H9 (cell line): ENCODE measurements around the gene CDC42. TPM values are rescaled to one million over a fixed set of nuclear protein-coding genes. Genes with fewer than 3 reads are reported as not detected.

Experiments
- DNase-seq: peaks from one replicate; pipeline ENCODE4 v3.0.0-alpha.2; 2017
- H2AFZ ChIP-seq: one replicate; pipeline ENCODE4 v1.6.1; 2013; ENCODE audit warnings: mild to moderate bottlenecking, low read length, control low read depth, moderate library complexity
- H2AK5ac ChIP-seq: 2 replicates; pipeline ENCODE4 v1.6.1; 2013; ENCODE audit warnings: low read length, control low read depth, mixed read lengths; ENCODE audit not compliant: insufficient read length
- H2BK120ac ChIP-seq: one replicate; pipeline ENCODE4 v1.6.1; 2013; ENCODE audit warnings: low read depth, mild to moderate bottlenecking, low read length, control low read depth, inconsistent platforms; ENCODE audit not compliant: poor library complexity, severe bottlenecking
- H2BK12ac ChIP-seq: 2 replicates; pipeline ENCODE4 v1.6.1; 2013; ENCODE audit warnings: low read length, control low read depth, mixed read lengths, low read depth; ENCODE audit not compliant: insufficient read length
- H2BK15ac ChIP-seq: 2 replicates; pipeline ENCODE4 v1.6.1; 2013; ENCODE audit warnings: low read depth, low read length, control low read depth
- H2BK20ac ChIP-seq: one replicate; pipeline ENCODE4 v1.6.1; 2013; ENCODE audit warnings: low read depth, mild to moderate bottlenecking, low read length, control low read depth, inconsistent platforms; ENCODE audit not compliant: poor library complexity, severe bottlenecking
- H2BK5ac ChIP-seq: 2 replicates; pipeline ENCODE4 v1.6.1; 2013; ENCODE audit warnings: low read length, control low read depth, mixed read lengths; ENCODE audit not compliant: insufficient read length
- H3K14ac ChIP-seq: 2 replicates; pipeline ENCODE4 v1.6.1; 2013; ENCODE audit warnings: low read length, control low read depth; ENCODE audit not compliant: insufficient read depth
- H3K18ac ChIP-seq: 2 replicates; pipeline ENCODE4 v1.6.1; 2013; ENCODE audit warnings: low read depth, mild to moderate bottlenecking, mixed read lengths, low read length, control low read depth; ENCODE audit not compliant: insufficient read length
- H3K23ac ChIP-seq: 2 replicates; pipeline ENCODE4 v1.6.1; 2013; ENCODE audit warnings: low read length, control low read depth, mixed read lengths, low read depth; ENCODE audit not compliant: insufficient read length
- H3K23me2 ChIP-seq: 2 replicates; pipeline ENCODE4 v1.6.1; 2013; ENCODE audit warnings: low read depth, mild to moderate bottlenecking, mixed read lengths, low read length, control low read depth; ENCODE audit not compliant: insufficient read length, poor library complexity, severe bottlenecking
- H3K27ac ChIP-seq: 2 replicates; pipeline ENCODE4 v1.5.1; 2013; ENCODE audit warnings: low read length, control low read depth, mixed read lengths, low read depth; ENCODE audit not compliant: insufficient read length
- H3K27me3 ChIP-seq: 2 replicates; pipeline ENCODE4 v1.6.1; 2013; ENCODE audit warnings: low read length, control low read depth, inconsistent platforms; ENCODE audit not compliant: insufficient read depth
- H3K4ac ChIP-seq: 2 replicates; pipeline ENCODE4 v1.6.1; 2013; ENCODE audit warnings: low read depth, mild to moderate bottlenecking, control low read depth, inconsistent platforms, low read length, moderate library complexity
- H3K4me1 ChIP-seq: 2 replicates; pipeline ENCODE4 v1.6.1; 2013; ENCODE audit warnings: low read length, control low read depth, inconsistent platforms; ENCODE audit not compliant: insufficient read depth
- H3K4me2 ChIP-seq: 2 replicates; pipeline ENCODE4 v1.6.1; 2013; ENCODE audit warnings: low read length, control low read depth, mixed read lengths; ENCODE audit not compliant: insufficient read length, insufficient read depth
- H3K56ac ChIP-seq: 2 replicates; pipeline ENCODE4 v1.6.1; 2013; ENCODE audit warnings: low read depth, mild to moderate bottlenecking, mixed read lengths, low read length, control low read depth; ENCODE audit not compliant: insufficient read length
- H3K79me1 ChIP-seq: 2 replicates; pipeline ENCODE4 v1.6.1; 2013; ENCODE audit warnings: low read depth, mild to moderate bottlenecking, moderate library complexity, low read length, control low read depth, inconsistent platforms; ENCODE audit not compliant: insufficient read depth, poor library complexity, severe bottlenecking
- H3K79me2 ChIP-seq: 2 replicates; pipeline ENCODE4 v1.6.1; 2013; ENCODE audit warnings: low read length, control low read depth, inconsistent platforms; ENCODE audit not compliant: insufficient read depth
- H3K9ac ChIP-seq: 2 replicates; pipeline ENCODE4 v1.6.1; 2013; ENCODE audit warnings: low read length, control low read depth, mixed read lengths; ENCODE audit not compliant: insufficient read length; ENCODE audit errors: extremely low read depth
- H3K9me3 ChIP-seq: one replicate; pipeline ENCODE4 v1.6.1; 2013; ENCODE audit warnings: low read depth, low read length, inconsistent platforms; ENCODE audit not compliant: control insufficient read depth
- H3T11ph ChIP-seq: one replicate; pipeline ENCODE4 v1.6.1; 2013; ENCODE audit warnings: mild to moderate bottlenecking, low read length, control low read depth, inconsistent platforms
- H4K20me1 ChIP-seq: one replicate; pipeline ENCODE4 v1.6.1; 2013; ENCODE audit not compliant: control insufficient read depth, insufficient read length, insufficient read depth
- H4K5ac ChIP-seq: 2 replicates; pipeline ENCODE4 v1.6.1; 2013; ENCODE audit warnings: low read depth, mild to moderate bottlenecking, mixed read lengths, low read length, control low read depth; ENCODE audit not compliant: insufficient read length
- H4K8ac ChIP-seq: replicated peaks from 2 replicates; pipeline ENCODE4 v1.6.1; 2013; ENCODE audit warnings: low read length, control low read depth, mixed read lengths, low read depth; ENCODE audit not compliant: insufficient read length
- H4K91ac ChIP-seq: 2 replicates; pipeline ENCODE4 v1.6.1; 2013; ENCODE audit warnings: low read depth, mild to moderate bottlenecking, moderate library complexity, mixed read lengths, low read length, control low read depth; ENCODE audit not compliant: insufficient read length
- H3K27ac Mint-ChIP-seq, 3 experiments: 2 replicates in 2 of 3; 3 replicates in 1 of 3; pipeline ENCODE4 v1.8.0; 2020 to 2021; ENCODE audit warnings: mixed read lengths in 3 of 3, mild to moderate bottlenecking in 1 of 3, moderate library complexity in 1 of 3
- H3K27me3 Mint-ChIP-seq: 2 replicates; pipeline ENCODE4 v1.8.0; 2021; ENCODE audit warnings: low read depth, mild to moderate bottlenecking, moderate library complexity, mixed read lengths
- H3K36me3 Mint-ChIP-seq, 3 experiments: 2 replicates in 2 of 3; 3 replicates in 1 of 3; pipeline ENCODE4 v1.8.0; 2020 to 2021; ENCODE audit warnings: low read depth in 3 of 3, mixed read lengths in 3 of 3; ENCODE audit not compliant: insufficient read depth in 1 of 3
- H3K4me1 Mint-ChIP-seq, 2 experiments: 2 replicates each; pipeline ENCODE4 v1.8.0; 2020; ENCODE audit warnings: mixed read lengths in 2 of 2
- H3K4me3 Mint-ChIP-seq, 2 experiments: 2 replicates in 1 of 2; 3 replicates in 1 of 2; pipeline ENCODE4 v1.8.0; 2020 to 2021; ENCODE audit warnings: mild to moderate bottlenecking in 2 of 2, mixed read lengths in 2 of 2, moderate library complexity in 1 of 2
- H3K9me3 Mint-ChIP-seq, 2 experiments: 2 replicates in 1 of 2; 3 replicates in 1 of 2; pipeline ENCODE4 v1.8.0; 2020; ENCODE audit warnings: mild to moderate bottlenecking in 2 of 2, mixed read lengths in 2 of 2, moderate library complexity in 1 of 2
- WGBS: extraction: QIAGEN DNeasy Blood & Tissue Kit; methylation state at CpG from one replicate; pipeline ENCODE4 v1.1.7; 2013; ENCODE audit warnings: missing lambda C conversion rate, low lambda C conversion rate, mixed read lengths; ENCODE audit not compliant: insufficient read length; ENCODE audit errors: extremely low coverage; 5-methylcytosine and 5-hydroxymethylcytosine counted together
- total RNA-seq: library from RNA; stranded (reverse); gene quantifications from 2 replicates; pipeline ENCODE4 v1.2.1, GENCODE V29; 2021
- TF ChIP-seq, protein P1 (sequence below): fragments of 200-600 bp; sonication (generic); conservative IDR thresholded peaks from 3 replicates; pipeline ENCODE4 v1.8.0; 2021; ENCODE audit warnings: antibody characterized with exemption, mild to moderate bottlenecking

CDC42 gene
- total RNA-seq, 1 experiment from 2014 or later = 197 TPM

DNA sequence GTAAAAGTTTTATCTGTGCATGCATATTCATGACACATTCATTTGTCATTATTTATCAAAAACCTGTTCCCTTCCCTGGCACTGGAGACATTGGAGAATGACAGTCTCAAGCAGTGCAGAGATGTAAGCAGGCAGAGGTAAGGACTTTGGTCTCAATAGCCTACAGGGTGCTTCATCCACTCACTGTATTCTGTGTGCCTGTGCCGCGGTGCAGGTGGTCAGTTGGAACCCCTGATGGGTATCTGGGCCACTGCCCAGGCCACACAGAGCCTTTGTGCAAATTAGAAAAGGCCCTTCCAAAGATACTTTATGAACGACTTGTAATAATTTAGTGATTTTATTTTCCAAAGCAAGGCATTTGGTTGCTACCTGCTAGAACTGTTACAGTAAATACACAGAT, 44.0 kb downstream of the CDC42 start:
- H3K27me3 ChIP-seq = no peaks in the 10 kb centered on the region
- WGBS = no CpG with 5 or more reads among the region's 3 CpGs
- no peak overlapping the region for H3K27ac Mint-ChIP-seq

More for the DNA sequence above, 44.0 kb downstream of the CDC42 start:
- no peak overlapping the region for H2AFZ ChIP-seq
- Mint-ChIP-seq H3K9me3 (no peaks in the 10 kb centered on the region), H3K36me3 (peaks cover 0 to 51% (median 30%) of the 10 kb centered on the region in 3 experiments; a peak in 5 of 7 replicates), H3K4me3 (no peak overlapping the region), H3K4me1 (peaks cover 5 to 20% of the 10 kb centered on the region in 2 experiments; a peak in 3 of 4 replicates), H3K27me3 (no peaks in the 10 kb centered on the region)
- no peak overlapping the region for H3K23ac ChIP-seq
- no peak overlapping the region for H3T11ph ChIP-seq
- H3K56ac ChIP-seq = no peak overlapping the region
- H2AK5ac ChIP-seq = no peak overlapping the region
- peaks cover 1% of the 10 kb centered on the region; the same call in 1 of the 2 replicates for H3K79me2 ChIP-seq
- H3K9ac ChIP-seq = no peak overlapping the region
- no peak overlapping the region for H2BK20ac ChIP-seq
- H3K14ac ChIP-seq = no peak overlapping the region
- peaks cover 2% of the 10 kb centered on the region; the same call in 1 of the 2 replicates for H3K4me1 ChIP-seq
- no peak for DNase-seq
- no peak overlapping the region for H4K91ac ChIP-seq
- no peaks in the 10 kb centered on the region for H3K23me2 ChIP-seq
- no peak overlapping the region for H2BK120ac ChIP-seq
- no peak overlapping the region for H3K4me2 ChIP-seq
- no peak overlapping the region for H4K5ac ChIP-seq
- no peak overlapping the region for H2BK15ac ChIP-seq
- no peaks in the 10 kb centered on the region for H3K9me3 ChIP-seq
- no peak overlapping the region for H3K4ac ChIP-seq
- H4K20me1 ChIP-seq = no peaks in the 10 kb centered on the region
- no peak overlapping the region for H2BK5ac ChIP-seq
- H4K8ac ChIP-seq = no peak overlapping the region
- TF ChIP-seq, protein P1, sequence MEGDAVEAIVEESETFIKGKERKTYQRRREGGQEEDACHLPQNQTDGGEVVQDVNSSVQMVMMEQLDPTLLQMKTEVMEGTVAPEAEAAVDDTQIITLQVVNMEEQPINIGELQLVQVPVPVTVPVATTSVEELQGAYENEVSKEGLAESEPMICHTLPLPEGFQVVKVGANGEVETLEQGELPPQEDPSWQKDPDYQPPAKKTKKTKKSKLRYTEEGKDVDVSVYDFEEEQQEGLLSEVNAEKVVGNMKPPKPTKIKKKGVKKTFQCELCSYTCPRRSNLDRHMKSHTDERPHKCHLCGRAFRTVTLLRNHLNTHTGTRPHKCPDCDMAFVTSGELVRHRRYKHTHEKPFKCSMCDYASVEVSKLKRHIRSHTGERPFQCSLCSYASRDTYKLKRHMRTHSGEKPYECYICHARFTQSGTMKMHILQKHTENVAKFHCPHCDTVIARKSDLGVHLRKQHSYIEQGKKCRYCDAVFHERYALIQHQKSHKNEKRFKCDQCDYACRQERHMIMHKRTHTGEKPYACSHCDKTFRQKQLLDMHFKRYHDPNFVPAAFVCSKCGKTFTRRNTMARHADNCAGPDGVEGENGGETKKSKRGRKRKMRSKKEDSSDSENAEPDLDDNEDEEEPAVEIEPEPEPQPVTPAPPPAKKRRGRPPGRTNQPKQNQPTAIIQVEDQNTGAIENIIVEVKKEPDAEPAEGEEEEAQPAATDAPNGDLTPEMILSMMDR = no peak
- H3K18ac ChIP-seq = no peak overlapping the region
- no peaks in the 10 kb centered on the region for H3K79me1 ChIP-seq
- H3K27ac ChIP-seq = no peak overlapping the region
- no peak overlapping the region for H2BK12ac ChIP-seq
